ENCODE results near the gene TENT4A.

- no peak for TF ChIP-seq CTCF (conservative IDR thresholded peaks at IDR 0.05; ENCODE audit: low read length)
- no peak for TF ChIP-seq EZH2phosphoT487 (IDR thresholded peaks at IDR 0.05; ENCODE audit: borderline replicate concordance, low read depth, low read length)
Measured at GRCh38 chr5:6686501-6686900, 26.7 kb upstream of the TENT4A start.
